ENCODE results near the gene STRADA. TPM values are rescaled to one million over a fixed set of nuclear protein-coding genes. Genes with fewer than 3 reads are reported as not detected.
A peak's percentile ranks its signal among the peaks of the same experiment; 100 is the strongest.

The STRADA gene
- total and polyA plus RNA-seq, 9 of the 15 experiments (the other 6 are each of a cell fraction or from before 2014, with no cell fraction given): 6.6 to 33.0 (median 20.5) TPM

- TF ChIP-seq, protein P1, sequence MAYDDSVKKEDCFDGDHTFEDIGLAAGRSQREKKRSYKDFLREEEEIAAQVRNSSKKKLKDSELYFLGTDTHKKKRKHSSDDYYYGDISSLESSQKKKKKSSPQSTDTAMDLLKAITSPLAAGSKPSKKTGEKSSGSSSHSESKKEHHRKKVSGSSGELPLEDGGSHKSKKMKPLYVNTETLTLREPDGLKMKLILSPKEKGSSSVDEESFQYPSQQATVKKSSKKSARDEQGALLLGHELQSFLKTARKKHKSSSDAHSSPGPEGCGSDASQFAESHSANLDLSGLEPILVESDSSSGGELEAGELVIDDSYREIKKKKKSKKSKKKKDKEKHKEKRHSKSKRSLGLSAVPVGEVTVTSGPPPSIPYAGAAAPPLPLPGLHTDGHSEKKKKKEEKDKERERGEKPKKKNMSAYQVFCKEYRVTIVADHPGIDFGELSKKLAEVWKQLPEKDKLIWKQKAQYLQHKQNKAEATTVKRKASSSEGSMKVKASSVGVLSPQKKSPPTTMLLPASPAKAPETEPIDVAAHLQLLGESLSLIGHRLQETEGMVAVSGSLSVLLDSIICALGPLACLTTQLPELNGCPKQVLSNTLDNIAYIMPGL (CRISPR knock-in tag; IDR thresholded peaks at IDR 0.05): peak; percentile 56; the same call in 1 of the 2 replicates
- TF ChIP-seq BHLHE40 (IDR thresholded peaks at IDR 0.05; ENCODE audit: low read length) (no peak), HDAC1 (IDR thresholded peaks at IDR 0.05) (peak in 1 of 2 experiments; percentile 82; a peak in 2 of 4 replicates), ETV1 (tag; conservative IDR thresholded peaks at IDR 0.05; ENCODE audit: low read depth) (peak; percentile 69), TCF7 (IDR thresholded peaks at IDR 0.05; ENCODE audit: borderline replicate concordance) (no peak), RFX1 (IDR thresholded peaks at IDR 0.05) (peak; percentile 54; the same call in 1 of the 2 replicates), JUND (IDR thresholded peaks at IDR 0.05; ENCODE audit: borderline replicate concordance, low read depth, low read length) (0 out of 2 replicates have a peak, but pooled peaks have one; percentile 51), JUND (tag; IDR thresholded peaks at IDR 0.05; ENCODE audit: borderline replicate concordance, low read depth, low read length) (no peak), ELF1 (tag; IDR thresholded peaks at IDR 0.05) (peak; percentile 91), ETV5 (CRISPR knock-in tag; IDR thresholded peaks at IDR 0.05; ENCODE audit: low read depth) (peak; percentile 74; the same call in 1 of the 2 replicates), HOXB6 (CRISPR knock-in tag; IDR thresholded peaks at IDR 0.05; ENCODE audit: borderline replicate concordance) (no peak), TOE1 (IDR thresholded peaks at IDR 0.05; ENCODE audit: borderline replicate concordance) (peak; percentile 50; the same call in 1 of the 2 replicates), TOE1 (CRISPR knock-in tag; IDR thresholded peaks at IDR 0.05; ENCODE audit: borderline replicate concordance, low read depth) (no peak), KLF10 (CRISPR knock-in tag; IDR thresholded peaks at IDR 0.05) (no peak), PTBP1 (IDR thresholded peaks at IDR 0.05; ENCODE audit: low read depth, low read length) (0 out of 2 replicates have a peak, but pooled peaks have one; percentile 66), TRIM25 (IDR thresholded peaks at IDR 0.05; ENCODE audit: borderline replicate concordance) (no peak), CHCHD3 (CRISPR knock-in tag; IDR thresholded peaks at IDR 0.05) (no peak)
- TF ChIP-seq, protein P2, sequence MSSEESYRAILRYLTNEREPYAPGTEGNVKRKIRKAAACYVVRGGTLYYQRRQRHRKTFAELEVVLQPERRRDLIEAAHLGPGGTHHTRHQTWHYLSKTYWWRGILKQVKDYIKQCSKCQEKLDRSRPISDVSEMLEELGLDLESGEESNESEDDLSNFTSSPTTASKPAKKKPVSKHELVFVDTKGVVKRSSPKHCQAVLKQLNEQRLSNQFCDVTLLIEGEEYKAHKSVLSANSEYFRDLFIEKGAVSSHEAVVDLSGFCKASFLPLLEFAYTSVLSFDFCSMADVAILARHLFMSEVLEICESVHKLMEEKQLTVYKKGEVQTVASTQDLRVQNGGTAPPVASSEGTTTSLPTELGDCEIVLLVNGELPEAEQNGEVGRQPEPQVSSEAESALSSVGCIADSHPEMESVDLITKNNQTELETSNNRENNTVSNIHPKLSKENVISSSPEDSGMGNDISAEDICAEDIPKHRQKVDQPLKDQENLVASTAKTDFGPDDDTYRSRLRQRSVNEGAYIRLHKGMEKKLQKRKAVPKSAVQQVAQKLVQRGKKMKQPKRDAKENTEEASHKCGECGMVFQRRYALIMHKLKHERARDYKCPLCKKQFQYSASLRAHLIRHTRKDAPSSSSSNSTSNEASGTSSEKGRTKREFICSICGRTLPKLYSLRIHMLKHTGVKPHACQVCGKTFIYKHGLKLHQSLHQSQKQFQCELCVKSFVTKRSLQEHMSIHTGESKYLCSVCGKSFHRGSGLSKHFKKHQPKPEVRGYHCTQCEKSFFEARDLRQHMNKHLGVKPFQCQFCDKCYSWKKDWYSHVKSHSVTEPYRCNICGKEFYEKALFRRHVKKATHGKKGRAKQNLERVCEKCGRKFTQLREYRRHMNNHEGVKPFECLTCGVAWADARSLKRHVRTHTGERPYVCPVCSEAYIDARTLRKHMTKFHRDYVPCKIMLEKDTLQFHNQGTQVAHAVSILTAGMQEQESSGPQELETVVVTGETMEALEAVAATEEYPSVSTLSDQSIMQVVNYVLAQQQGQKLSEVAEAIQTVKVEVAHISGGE (CRISPR knock-in tag; IDR thresholded peaks at IDR 0.05): peak in 2 of 3 experiments; percentile 12 to 69; a peak in 3 of 6 replicates
- TF ChIP-seq, protein P3, sequence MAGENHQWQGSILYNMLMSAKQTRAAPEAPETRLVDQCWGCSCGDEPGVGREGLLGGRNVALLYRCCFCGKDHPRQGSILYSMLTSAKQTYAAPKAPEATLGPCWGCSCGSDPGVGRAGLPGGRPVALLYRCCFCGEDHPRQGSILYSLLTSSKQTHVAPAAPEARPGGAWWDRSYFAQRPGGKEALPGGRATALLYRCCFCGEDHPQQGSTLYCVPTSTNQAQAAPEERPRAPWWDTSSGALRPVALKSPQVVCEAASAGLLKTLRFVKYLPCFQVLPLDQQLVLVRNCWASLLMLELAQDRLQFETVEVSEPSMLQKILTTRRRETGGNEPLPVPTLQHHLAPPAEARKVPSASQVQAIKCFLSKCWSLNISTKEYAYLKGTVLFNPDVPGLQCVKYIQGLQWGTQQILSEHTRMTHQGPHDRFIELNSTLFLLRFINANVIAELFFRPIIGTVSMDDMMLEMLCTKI (IDR thresholded peaks at IDR 0.05; ENCODE audit: partially characterized antibody): no peak
Measured at GRCh38 chr17:63741408-63742173, at the start of gene STRADA (continued).

All from K562 (cell line).